SIG-M5 (cell line): Measurements from ENCODE around the gene TANGO2.

ENCODE experiments used
- DNase-seq: peaks from one replicate; lab custom pipeline; 2025; lab: John Stamatoyannopoulos, UW

The TANGO2 gene

GRCh38 chr22:19995611-19996339 is 25.1 kb upstream of the TANGO2 start:
- DNase-seq, result no peak

GRCh38 chr22:19996694-19997384 is 24.1 kb upstream of the TANGO2 start:
- no peak for DNase-seq

GRCh38 chr22:19997561-19998231 is 23.2 kb upstream of the TANGO2 start:
- DNase-seq, result no peak

GRCh38 chr22:19998232-19998951 is 22.5 kb upstream of the TANGO2 start:
- no peak for DNase-seq

GRCh38 chr22:19998991-19999820 is 21.7 kb upstream of the TANGO2 start:
- no peak for DNase-seq

- DNase-seq, result no peak
Measured at GRCh38 chr22:20000246-20001081, 20.4 kb upstream of the TANGO2 start.

- no peak for DNase-seq
Measured at GRCh38 chr22:20001082-20001638, 19.8 kb upstream of the TANGO2 start.

GRCh38 chr22:20002128-20002527 is 18.8 kb upstream of the TANGO2 start:
- no peak for DNase-seq

- DNase-seq, result no peak
Measured at GRCh38 chr22:20002636-20003035, 18.3 kb upstream of the TANGO2 start.

- no peak for DNase-seq
Measured at GRCh38 chr22:20003304-20003703, 17.6 kb upstream of the TANGO2 start.

GRCh38 chr22:20004464-20004863 is 16.4 kb upstream of the TANGO2 start:
- DNase-seq, result no peak

GRCh38 chr22:20008221-20008995 is 12.5 kb upstream of the TANGO2 start:
- DNase-seq, result no peak

GRCh38 chr22:20009018-20009491 is 11.9 kb upstream of the TANGO2 start:
- DNase-seq, result no peak

- DNase-seq, result no peak
Measured at GRCh38 chr22:20009582-20010306, 11.2 kb upstream of the TANGO2 start.

GRCh38 chr22:20010307-20011122 is 10.4 kb upstream of the TANGO2 start:
- DNase-seq, result no peak

- DNase-seq, result no peak
Measured at GRCh38 chr22:20011123-20011992, 9.6 kb upstream of the TANGO2 start.
